GM21447 (cell line): ENCODE data around the gene SERPINB6.

ENCODE experiments used
- ATAC-seq: cut with Tn5 transposase; IDR thresholded peaks from one replicate; pipeline ENCODE4 v1.9.1; 2021; ENCODE audit not compliant: unreplicated experiment

SERPINB6 gene

GRCh38 chr6:2999618-3000557, 28.5 kb upstream of the SERPINB6 start, which contains the start of gene NQO2:
NQO2 (plus strand) TSS chr6:2999894; CDS start chr6:3006553, 6,659 bp downstream.
- peak; percentile 57 for ATAC-seq

- ATAC-seq = peak; percentile 26
These were observed 27.7 kb upstream of the SERPINB6 start for GRCh38 chr6:2998998-2999617.

- peak; percentile 43 for ATAC-seq
These were observed 27.1 kb upstream of the SERPINB6 start for GRCh38 chr6:2998249-2998997.

GRCh38 chr6:2993755-2994317, 22.5 kb upstream of the SERPINB6 start:
- ATAC-seq = no peak

GRCh38 chr6:2992330-2992979, 21.1 kb upstream of the SERPINB6 start:
- ATAC-seq = no peak

GRCh38 chr6:2990932-2991506, 19.7 kb upstream of the SERPINB6 start:
- ATAC-seq = no peak

- no peak for ATAC-seq
These were observed 19.0 kb upstream of the SERPINB6 start for GRCh38 chr6:2990248-2990931.

- ATAC-seq = peak; percentile 75
These were observed 18.2 kb upstream of the SERPINB6 start for GRCh38 chr6:2989332-2990247.

GRCh38 chr6:2988426-2989331, 17.3 kb upstream of the SERPINB6 start:
- peak; percentile 52 for ATAC-seq

GRCh38 chr6:2988094-2988425, 16.7 kb upstream of the SERPINB6 start:
- peak; percentile 7 for ATAC-seq

- ATAC-seq = no peak
These were observed 15.4 kb upstream of the SERPINB6 start for GRCh38 chr6:2986722-2987221.

- no peak for ATAC-seq
These were observed 13.5 kb upstream of the SERPINB6 start for GRCh38 chr6:2984738-2985406.

- no peak for ATAC-seq
These were observed 11.2 kb upstream of the SERPINB6 start for GRCh38 chr6:2982426-2983117.

GRCh38 chr6:2980465-2980855, 9.1 kb upstream of the SERPINB6 start:
- no peak for ATAC-seq

GRCh38 chr6:2979819-2980464, 8.6 kb upstream of the SERPINB6 start:
- no peak for ATAC-seq

GRCh38 chr6:2978923-2979322, 7.6 kb upstream of the SERPINB6 start:
- no peak for ATAC-seq
